HepG2 (cell line): Measurements from ENCODE around the gene PEX10. TPM values are rescaled to one million over a fixed set of nuclear protein-coding genes. Genes with fewer than 3 reads are reported as not detected.
A peak's percentile ranks its signal among the peaks of the same experiment; 100 is the strongest.

Experiments
- ATAC-seq: fragments of 200-7000 bp; cut with Tn5 transposase; 3 replicates; pipeline ENCODE4 v1.9.1; 2020; ENCODE audit warnings: mild to moderate bottlenecking, moderate library complexity
- BruUV-seq: library from RNA; stranded (reverse); fragments of 400-500 nt; replicated peaks from 2 replicates; lab custom pipeline; 2021; lab: Mats Ljungman, UMichigan
- CTCF ChIA-PET: fragments of 300-600 bp; formaldehyde crosslinking; extraction: SDS; loops from one replicate; lab custom pipeline; 2021; ENCODE audit warnings: low total read pairs, inconsistent platforms, low intra/inter-chr PET ratio; lab: Yijun Ruan, JAX
- POLR2A ChIA-PET: fragments of 350-600 bp; sonication (Branson Sonifier 250); formaldehyde crosslinking; loops from one replicate; lab custom pipeline; 2020; ENCODE audit warnings: antibody characterized with exemption, inconsistent platforms; lab: Yijun Ruan, JAX
- DNase-seq: peaks from one replicate; pipeline ENCODE4 v3.0.0-alpha.2; 2015; ENCODE audit warnings: low spot score
- FAIRE-seq: peaks from 3 replicates; lab custom pipeline; 2011; peaks lifted over from hg19 to GRCh38; lab: Jason Lieb, UNC
- H2AFZ ChIP-seq: one replicate; pipeline ENCODE4 v1.6.1; 2011; ENCODE audit warnings: low read length, inconsistent platforms
- H3K27ac ChIP-seq: fragments of 300-600 bp; 3 replicates; pipeline ENCODE4 v1.8.0; 2011; ENCODE audit warnings: mixed run types, mild to moderate bottlenecking, mixed read lengths, low read length, inconsistent platforms; ENCODE audit not compliant: insufficient read depth; ENCODE audit errors: extremely low read length
- H3K27me3 ChIP-seq, 2 experiments: fragments of 200-600 bp in 1 of 2; 2 replicates in 1 of 2; 3 replicates in 1 of 2; pipeline versions ENCODE4 v1.6.0 to v1.8.0; 2011; ENCODE audit warnings: low read length in 2 of 2, mild to moderate bottlenecking in 2 of 2, moderate library complexity in 2 of 2, inconsistent platforms in 1 of 2; ENCODE audit not compliant: insufficient read depth in 2 of 2, control insufficient read depth in 1 of 2
- H3K36me3 ChIP-seq, 2 experiments: fragments of 200-600 bp in 1 of 2; replicated peaks in 1 of 2; 2 replicates in 1 of 2; 3 replicates in 1 of 2; pipeline versions ENCODE4 v1.5.1 to v1.8.0; 2011; ENCODE audit warnings: low read length in 2 of 2, inconsistent platforms in 1 of 2; ENCODE audit not compliant: insufficient read depth in 2 of 2, control insufficient read depth in 1 of 2
- H3K4me1 ChIP-seq: 2 replicates; pipeline ENCODE4 v1.5.1; 2012; ENCODE audit warnings: low read length, inconsistent platforms; ENCODE audit not compliant: insufficient read depth
- H3K4me2 ChIP-seq: 2 replicates; pipeline ENCODE4 v1.6.0; 2011; ENCODE audit warnings: low read depth, low read length, inconsistent platforms
- H3K4me3 ChIP-seq, 3 experiments: fragments of 200-600 bp in 1 of 3; sonication (generic), shearing (Covaris generic) in 1 of 3; replicated peaks in 1 of 3; 2 replicates each; pipeline ENCODE4 v1.5.1; 2011 to 2016; ENCODE audit warnings: low read length in 3 of 3, inconsistent platforms in 2 of 3, low read depth in 2 of 3, mild to moderate bottlenecking in 2 of 3, control low read depth in 1 of 3, mixed read lengths in 1 of 3; ENCODE audit not compliant: insufficient read depth in 1 of 3
- H3K79me2 ChIP-seq: one replicate; pipeline ENCODE4 v1.6.1; 2011; ENCODE audit warnings: low read length, inconsistent platforms; ENCODE audit not compliant: insufficient read depth
- H3K9ac ChIP-seq: 2 replicates; pipeline ENCODE4 v1.6.0; 2011; ENCODE audit warnings: mild to moderate bottlenecking, low read depth, low read length, inconsistent platforms; ENCODE audit not compliant: insufficient read depth
- H3K9me3 ChIP-seq: 2 replicates; pipeline ENCODE4 v1.5.1; 2012; ENCODE audit warnings: mild to moderate bottlenecking, low read length
- H4K20me1 ChIP-seq: 2 replicates; pipeline ENCODE4 v1.6.0; 2011; ENCODE audit warnings: inconsistent platforms, mild to moderate bottlenecking, low read length, moderate library complexity; ENCODE audit not compliant: insufficient read depth
- DZIP1 ChIP-seq: sonication (generic); formaldehyde crosslinking; IDR thresholded peaks from 2 replicates; pipeline ENCODE4 v1.5.0; 2020; ENCODE audit warnings: mild to moderate bottlenecking, missing genetic modification reagents
- ETV6 ChIP-seq: sonication (generic); formaldehyde crosslinking; conservative IDR thresholded peaks from 2 replicates; pipeline ENCODE4 v1.4.0; 2020; ENCODE audit warnings: missing genetic modification reagents
- RBM22 ChIP-seq: fragments of 200-400 bp; formaldehyde crosslinking; optimal IDR thresholded peaks from 2 replicates; pipeline ENCODE3; 2017; ENCODE audit warnings: mild to moderate bottlenecking, low read length, moderate library complexity
- ZNF589 ChIP-seq: sonication (generic); formaldehyde crosslinking; conservative IDR thresholded peaks from 2 replicates; pipeline ENCODE4 v1.8.0; 2022; ENCODE audit warnings: mild to moderate bottlenecking, moderate library complexity, missing genetic modification reagents
- ZNF790 ChIP-seq: sonication (generic); formaldehyde crosslinking; IDR thresholded peaks from 2 replicates; pipeline ENCODE4 v1.8.0; 2022; ENCODE audit warnings: missing genetic modification reagents, mild to moderate bottlenecking, borderline replicate concordance
- WGBS: methylation state at CpG from one replicate; pipeline ENCODE4 v1.1.6; 2017; ENCODE audit warnings: low lambda C conversion rate; 5-methylcytosine and 5-hydroxymethylcytosine counted together
- in situ Hi-C: cut with HindIII; loops from 2 replicates; pipeline ENCODE4 v1.10.0; 2017; ENCODE audit warnings: low pct_unique_long_range_greater_than_20kb; ENCODE audit not compliant: extremely low pct_ligation_motif_present
- intact Hi-C: fragments of 100-400 bp; cut with micrococcal nuclease; formaldehyde crosslinking; loops from one replicate; pipeline ENCODE4 v1.10.0; 2022; ENCODE audit not compliant: unreplicated experiment
- polyA plus RNA-seq, 8 experiments: library from polyadenylated mRNA; depleted of rRNA in 3 of 8; stranded (reverse) in 7 of 8; unstranded in 1 of 8; fragments of >200 nt; fragmentation: Illumina TruSeq in 4 of 8; extraction: Trizol in 4 of 8; gene quantifications; 2 replicates each; pipeline versions ENCODE4 v1.2.1 to v1.2.3, GENCODE V29; 2011 to 2016; ENCODE audit warnings: low read depth in 4 of 8, missing spikeins in 1 of 8, mixed read lengths in 1 of 8; ENCODE audit not compliant: insufficient read depth in 1 of 8
- total RNA-seq, 5 experiments: library from RNA; depleted of rRNA; stranded (reverse); fragments of >200 nt; fragmentation: Illumina TruSeq; extraction: Trizol; gene quantifications; 2 replicates each; pipeline ENCODE4 v1.2.3, GENCODE V29; 2016; ENCODE audit warnings: low read depth in 1 of 5

Gene PEX10
- total and polyA plus RNA-seq, 2 of the 13 experiments (the other 11 are each of a cell fraction or from before 2014, with no cell fraction given): 16.1 to 39.6 TPM

- no peak for TF ChIP-seq DZIP1 (CRISPR knock-in tag)
- no peak for TF ChIP-seq ZNF790 (CRISPR knock-in tag)
- TF ChIP-seq ETV6 (CRISPR knock-in tag): no peak
- TF ChIP-seq, all 625 proteins: peak for 0
Measured at GRCh38 chr1:2397007-2397679, 15.2 kb downstream of the PEX10 start (continued).

GRCh38 chr1:2396476-2396875 is 15.9 kb downstream of the PEX10 start:
- DNase-seq (no peak), ATAC-seq (no peak), FAIRE-seq (no peak)
- WGBS: 93% methylated on average over 5 of the region's 5 CpGs
- Histone ChIP-seq H3K36me3 (peaks cover 25 to 56% of the 10 kb centered on the region in 2 experiments), H3K4me2 (no peak overlapping the region), H2AFZ (no peak overlapping the region), H3K27ac (no peak overlapping the region), H3K4me3 (no peak overlapping the region), H3K79me2 (peaks cover 30% of the 10 kb centered on the region), H4K20me1 (peaks cover 8% of the 10 kb centered on the region; the same call in 1 of the 2 replicates), H3K9ac (no peak overlapping the region), H3K4me1 (peaks cover 19% of the 10 kb centered on the region), H3K9me3 (no peaks in the 10 kb centered on the region), H3K27me3 (no peaks in the 10 kb centered on the region; a peak in 1 of 5 replicates)
- in situ Hi-C loops: no loop called here
- BruUV-seq: no TSS peak
- ChIA-PET CTCF (no interaction called here), POLR2A (no interaction called here)
- TF ChIP-seq RBM22: peak; percentile 50
- no peak for TF ChIP-seq ZNF589 (CRISPR knock-in tag)
- intact Hi-C loops: no loop called here
